Hematopoietic multipotent progenitor cell treated with erythropoietin and hydrocortisone succinate and interleukin-3 and kit ligand, for 4 days (in vitro differentiated cells): Measurements from ENCODE around the gene IGF1.
"Not testable (repeated sequence)": the region's sequence is repeated elsewhere in the genome, so short reads cannot be mapped to it uniquely, and the experiment has no call there.

Experiments used
- DNase-seq: peaks from one replicate; pipeline ENCODE4 v3.0.0-alpha.2; 2015

IGF1 gene

GRCh38 chr12:102454808-102455760 is 25.3 kb downstream of the IGF1 start:
- peak; percentile 37 for DNase-seq

GRCh38 chr12:102454330-102454729 is 26.0 kb downstream of the IGF1 start:
- DNase-seq, result no peak

- no peak for DNase-seq
Observed at GRCh38 chr12:102452605-102453004, 27.8 kb downstream of the IGF1 start.

GRCh38 chr12:102449018-102449417 is 31.3 kb downstream of the IGF1 start:
- DNase-seq, result not testable (repeated sequence)

- not testable (repeated sequence) for DNase-seq
Observed at GRCh38 chr12:102447426-102447825, 32.9 kb downstream of the IGF1 start.

- no peak for DNase-seq
Observed at GRCh38 chr12:102444707-102445106, 35.7 kb downstream of the IGF1 start.

GRCh38 chr12:102444093-102444492 is 36.3 kb downstream of the IGF1 start:
- DNase-seq, result no peak

GRCh38 chr12:102441077-102441596 is 39.2 kb downstream of the IGF1 start:
- no peak for DNase-seq

- DNase-seq, result no peak
Observed at GRCh38 chr12:102439426-102440405, 40.6 kb downstream of the IGF1 start.

GRCh38 chr12:102438827-102439210 is 41.5 kb downstream of the IGF1 start:
- no peak for DNase-seq

GRCh38 chr12:102438047-102438826 is 42.1 kb downstream of the IGF1 start:
- DNase-seq, result no peak

- no peak for DNase-seq
Observed at GRCh38 chr12:102437511-102437910, 42.9 kb downstream of the IGF1 start.

GRCh38 chr12:102436867-102437266 is 43.5 kb downstream of the IGF1 start:
- DNase-seq, result no peak

- no peak for DNase-seq
Observed at GRCh38 chr12:102435827-102436436, 44.4 kb downstream of the IGF1 start.

GRCh38 chr12:102433304-102433703 is 47.1 kb downstream of the IGF1 start:
- DNase-seq, result no peak

GRCh38 chr12:102430661-102431060 is 49.7 kb downstream of the IGF1 start:
- no peak for DNase-seq

GRCh38 chr12:102429211-102430154 is 50.9 kb downstream of the IGF1 start:
- DNase-seq, result no peak

GRCh38 chr12:102427543-102427941 is 52.8 kb downstream of the IGF1 start:
- DNase-seq, result no peak

- no peak for DNase-seq
Observed at GRCh38 chr12:102426599-102427542, 53.5 kb downstream of the IGF1 start.
